ENCODE data around the gene APAF1.
"Not testable (repeated sequence)": the region's sequence is repeated elsewhere in the genome, so short reads cannot be mapped to it uniquely, and the experiment has no call there.

The APAF1 gene, protein sequence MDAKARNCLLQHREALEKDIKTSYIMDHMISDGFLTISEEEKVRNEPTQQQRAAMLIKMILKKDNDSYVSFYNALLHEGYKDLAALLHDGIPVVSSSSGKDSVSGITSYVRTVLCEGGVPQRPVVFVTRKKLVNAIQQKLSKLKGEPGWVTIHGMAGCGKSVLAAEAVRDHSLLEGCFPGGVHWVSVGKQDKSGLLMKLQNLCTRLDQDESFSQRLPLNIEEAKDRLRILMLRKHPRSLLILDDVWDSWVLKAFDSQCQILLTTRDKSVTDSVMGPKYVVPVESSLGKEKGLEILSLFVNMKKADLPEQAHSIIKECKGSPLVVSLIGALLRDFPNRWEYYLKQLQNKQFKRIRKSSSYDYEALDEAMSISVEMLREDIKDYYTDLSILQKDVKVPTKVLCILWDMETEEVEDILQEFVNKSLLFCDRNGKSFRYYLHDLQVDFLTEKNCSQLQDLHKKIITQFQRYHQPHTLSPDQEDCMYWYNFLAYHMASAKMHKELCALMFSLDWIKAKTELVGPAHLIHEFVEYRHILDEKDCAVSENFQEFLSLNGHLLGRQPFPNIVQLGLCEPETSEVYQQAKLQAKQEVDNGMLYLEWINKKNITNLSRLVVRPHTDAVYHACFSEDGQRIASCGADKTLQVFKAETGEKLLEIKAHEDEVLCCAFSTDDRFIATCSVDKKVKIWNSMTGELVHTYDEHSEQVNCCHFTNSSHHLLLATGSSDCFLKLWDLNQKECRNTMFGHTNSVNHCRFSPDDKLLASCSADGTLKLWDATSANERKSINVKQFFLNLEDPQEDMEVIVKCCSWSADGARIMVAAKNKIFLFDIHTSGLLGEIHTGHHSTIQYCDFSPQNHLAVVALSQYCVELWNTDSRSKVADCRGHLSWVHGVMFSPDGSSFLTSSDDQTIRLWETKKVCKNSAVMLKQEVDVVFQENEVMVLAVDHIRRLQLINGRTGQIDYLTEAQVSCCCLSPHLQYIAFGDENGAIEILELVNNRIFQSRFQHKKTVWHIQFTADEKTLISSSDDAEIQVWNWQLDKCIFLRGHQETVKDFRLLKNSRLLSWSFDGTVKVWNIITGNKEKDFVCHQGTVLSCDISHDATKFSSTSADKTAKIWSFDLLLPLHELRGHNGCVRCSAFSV (N-terminal part only)

DNA sequence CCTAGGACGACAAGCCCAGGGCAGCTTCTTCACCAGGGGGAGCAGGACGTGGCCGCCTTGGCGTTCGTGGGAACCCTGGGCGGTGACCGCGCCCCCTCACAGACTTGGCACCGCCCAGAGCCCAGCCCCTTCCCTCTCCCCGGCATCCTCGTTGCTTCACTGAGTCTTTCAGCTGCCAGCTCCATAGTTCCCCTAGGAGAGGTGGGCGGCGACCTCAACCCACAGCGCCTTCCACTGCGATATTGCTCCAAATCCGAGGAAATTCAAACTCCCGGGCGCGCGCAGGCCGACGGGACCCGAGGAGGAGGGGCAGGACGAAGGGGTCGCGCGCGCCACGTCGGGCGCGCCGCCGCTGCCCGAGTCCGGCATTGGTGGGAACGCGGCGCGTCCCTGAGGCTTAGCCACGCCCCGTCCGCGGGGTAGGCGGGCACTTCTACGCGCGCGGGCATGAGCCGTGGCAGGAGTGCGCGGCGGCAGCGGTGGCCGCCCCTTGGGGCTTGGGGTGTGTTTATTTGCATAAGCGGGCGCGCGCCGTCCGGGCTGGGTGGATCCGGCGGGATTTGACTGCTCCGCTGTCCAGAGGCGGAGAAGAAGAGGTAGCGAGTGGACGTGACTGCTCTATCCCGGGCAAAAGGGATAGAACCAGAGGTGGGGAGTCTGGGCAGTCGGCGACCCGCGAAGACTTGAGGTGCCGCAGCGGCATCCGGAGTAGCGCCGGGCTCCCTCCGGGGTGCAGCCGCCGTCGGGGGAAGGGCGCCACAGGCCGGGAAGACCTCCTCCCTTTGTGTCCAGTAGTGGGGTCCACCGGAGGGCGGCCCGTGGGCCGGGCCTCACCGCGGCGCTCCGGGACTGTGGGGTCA lies at the start of gene APAF1, which contains the start of gene IKBIP:
Gene APAF1 (plus strand): TSS at position 579 of the 860 bp plus-strand sequence. CDS start 3,070 bp downstream, outside the sequence.
Gene IKBIP (minus strand): TSS at position 77 of the 860 bp plus-strand sequence. CDS start 87 bp downstream, outside the sequence.
- CTCF ChIA-PET: interaction anchor here (1.2 kb wide), 1 partner anchor 78 kb away, joined by 4 read pairs; no protein-coding TSS in a partner anchor
- POLR2A ChIA-PET: interaction anchor here (1.0 to 1.2 kb wide), 4 partner anchors 13 to 129 kb away, joined by 3 to 4 read pairs (median 3); no protein-coding TSS in a partner anchor
- DNase-seq (ENCODE audit: extremely low spot score): peak; percentile 97
- TF ChIP-seq, protein P1, sequence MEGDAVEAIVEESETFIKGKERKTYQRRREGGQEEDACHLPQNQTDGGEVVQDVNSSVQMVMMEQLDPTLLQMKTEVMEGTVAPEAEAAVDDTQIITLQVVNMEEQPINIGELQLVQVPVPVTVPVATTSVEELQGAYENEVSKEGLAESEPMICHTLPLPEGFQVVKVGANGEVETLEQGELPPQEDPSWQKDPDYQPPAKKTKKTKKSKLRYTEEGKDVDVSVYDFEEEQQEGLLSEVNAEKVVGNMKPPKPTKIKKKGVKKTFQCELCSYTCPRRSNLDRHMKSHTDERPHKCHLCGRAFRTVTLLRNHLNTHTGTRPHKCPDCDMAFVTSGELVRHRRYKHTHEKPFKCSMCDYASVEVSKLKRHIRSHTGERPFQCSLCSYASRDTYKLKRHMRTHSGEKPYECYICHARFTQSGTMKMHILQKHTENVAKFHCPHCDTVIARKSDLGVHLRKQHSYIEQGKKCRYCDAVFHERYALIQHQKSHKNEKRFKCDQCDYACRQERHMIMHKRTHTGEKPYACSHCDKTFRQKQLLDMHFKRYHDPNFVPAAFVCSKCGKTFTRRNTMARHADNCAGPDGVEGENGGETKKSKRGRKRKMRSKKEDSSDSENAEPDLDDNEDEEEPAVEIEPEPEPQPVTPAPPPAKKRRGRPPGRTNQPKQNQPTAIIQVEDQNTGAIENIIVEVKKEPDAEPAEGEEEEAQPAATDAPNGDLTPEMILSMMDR (IDR thresholded peaks at IDR 0.05; ENCODE audit: control extremely low read depth, extremely low read depth, low read depth, missing control alignments): no peak

DNA sequence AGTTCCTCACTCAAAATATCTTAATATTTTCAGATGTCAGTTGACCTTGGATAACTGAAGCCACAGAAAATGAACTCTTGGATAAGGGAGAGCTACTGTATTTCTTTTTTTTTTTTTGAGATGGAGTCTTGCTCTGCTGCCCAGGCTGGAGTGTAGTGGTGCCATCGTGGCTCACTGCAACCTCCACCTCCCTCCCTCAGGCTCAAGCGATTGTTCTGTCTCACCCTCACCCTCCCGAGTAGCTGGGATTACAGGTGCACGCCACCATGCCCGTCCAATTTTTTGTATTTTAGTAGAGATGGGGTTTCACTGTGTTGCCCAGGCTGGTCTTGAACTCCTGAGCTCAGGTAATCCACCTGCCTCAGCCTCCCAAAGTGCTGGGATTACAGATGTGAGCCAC lies 47.8 kb upstream of the APAF1 start:
- DNase-seq (ENCODE audit: extremely low spot score): not testable (repeated sequence)
- CTCF ChIA-PET: interaction anchor here (0.8 to 0.9 kb wide), 2 partner anchors 10 to 41 kb away, joined by 3 read pairs; no protein-coding TSS in a partner anchor
- POLR2A ChIA-PET: interaction anchor here (0.7 to 1.5 kb wide), 4 partner anchors 9 to 47 kb away, joined by 3 to 8 read pairs (median 4); partner anchors contain the start of gene IKBIP

DNA sequence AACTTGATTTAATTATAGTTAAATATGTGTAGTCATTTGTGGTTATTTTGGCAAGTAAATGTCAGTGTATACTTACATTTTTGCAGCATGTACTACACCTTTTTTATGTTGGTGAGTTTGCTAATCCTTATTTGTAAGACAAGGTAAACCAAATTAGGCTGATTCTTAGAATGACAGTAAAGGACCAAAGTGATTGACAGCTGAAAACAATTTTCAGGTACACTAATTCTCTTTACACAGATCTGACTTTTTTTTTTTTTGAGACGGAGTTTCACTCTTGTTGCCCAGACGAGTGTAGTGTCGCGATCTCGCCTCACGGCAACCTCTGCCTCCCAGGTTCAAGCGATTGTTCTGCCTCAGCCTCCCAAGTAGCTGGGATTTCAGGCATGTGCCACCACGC lies 43.2 kb upstream of the APAF1 start:
- ChIA-PET CTCF (interaction anchor here (1.4 to 1.7 kb wide), 2 partner anchors 21 to 37 kb away, joined by 3 to 4 read pairs; no protein-coding TSS in a partner anchor), POLR2A (interaction anchor here (0.5 to 2.7 kb wide), 2 partner anchors 8 to 132 kb away, joined by 3 to 27 read pairs; partner anchors contain the start of gene SLC25A3)
- no peak for DNase-seq (ENCODE audit: extremely low spot score)
- TF ChIP-seq, protein P1 (IDR thresholded peaks at IDR 0.05; ENCODE audit: control extremely low read depth, extremely low read depth, low read depth, missing control alignments): no peak

DNA sequence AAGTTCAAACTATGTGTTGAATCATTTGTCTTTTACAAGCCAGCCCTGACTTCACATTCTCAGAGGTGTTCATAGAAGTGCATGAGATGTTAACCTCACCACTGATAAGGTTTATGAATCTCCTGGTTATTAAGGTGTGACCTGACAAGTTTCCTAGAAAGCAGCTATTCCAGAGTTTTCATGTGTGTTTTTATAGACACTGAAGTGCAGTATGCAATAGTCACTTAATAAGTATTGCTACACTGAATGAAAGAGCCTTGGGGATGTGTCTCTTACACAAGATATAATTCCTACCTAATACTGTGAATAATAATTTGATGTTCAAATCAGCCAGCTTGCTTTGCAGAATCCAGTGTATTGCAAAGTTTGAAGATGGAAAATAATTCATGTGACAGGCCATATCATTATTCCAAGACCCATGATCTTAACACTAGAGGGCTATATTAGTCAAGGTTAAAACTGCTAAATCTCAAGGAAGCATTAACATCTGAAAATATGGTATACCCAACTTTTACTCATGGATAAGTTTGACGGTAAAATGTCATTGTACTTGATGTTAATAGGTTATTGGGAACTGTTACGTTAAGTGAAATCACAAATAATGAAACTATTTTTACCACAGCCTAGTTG lies 38.6 kb upstream of the APAF1 start:
- ChIA-PET CTCF (interaction anchor here (0.6 to 1.8 kb wide), 10 partner anchors 8 to 45 kb away, joined by 3 to 5 read pairs (median 3); no protein-coding TSS in a partner anchor), POLR2A (interaction anchor here (0.6 to 0.8 kb wide), 3 partner anchors 9 to 59 kb away, joined by 3 read pairs; no protein-coding TSS in a partner anchor)
- TF ChIP-seq, protein P1 (IDR thresholded peaks at IDR 0.05; ENCODE audit: control extremely low read depth, extremely low read depth, low read depth, missing control alignments): peak; percentile 22
- DNase-seq (ENCODE audit: extremely low spot score): no peak

DNA sequence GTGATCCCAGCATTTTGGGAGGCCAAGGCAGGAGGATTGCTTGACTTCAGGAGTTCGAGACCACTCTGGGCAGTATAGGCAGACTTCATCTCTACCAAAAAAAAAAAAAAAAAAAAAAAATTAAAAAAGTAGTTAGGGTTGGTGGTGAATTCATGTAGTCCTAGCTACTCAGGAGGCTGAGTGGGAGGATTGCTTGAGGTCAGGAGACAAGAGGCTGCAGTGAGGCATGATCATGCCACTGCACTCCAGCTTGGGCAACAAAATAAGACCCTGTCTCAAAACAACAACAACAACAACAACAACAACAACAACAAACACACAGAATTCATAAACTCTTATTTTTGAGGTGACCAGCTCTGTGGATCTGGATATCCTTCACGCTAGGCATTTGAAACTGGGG lies 34.5 kb upstream of the APAF1 start:
- DNase-seq (ENCODE audit: extremely low spot score): no peak
- ChIA-PET POLR2A (no interaction called here), CTCF (no interaction called here)
- TF ChIP-seq, protein P1 (IDR thresholded peaks at IDR 0.05; ENCODE audit: control extremely low read depth, extremely low read depth, low read depth, missing control alignments): no peak

Data from GM10248 (cell line).